Keratinocyte (primary cell): ENCODE results near the gene GPR137. TPM values are rescaled to one million over a fixed set of nuclear protein-coding genes. Genes with fewer than 3 reads are reported as not detected.

Experiments
- DNase-seq: peaks from one replicate; pipeline ENCODE4 v3.0.0-alpha.2; 2011; ENCODE audit warnings: low read depth, missing footprints, low spot score
- FAIRE-seq: peaks from 2 replicates; lab custom pipeline; 2011; peaks lifted over from hg19 to GRCh38; lab: Jason Lieb, UNC
- H2AFZ ChIP-seq: 2 replicates; pipeline ENCODE4 v1.6.0; 2012; ENCODE audit warnings: low read length, control low read depth, inconsistent platforms; ENCODE audit not compliant: control insufficient read depth
- H3K27ac ChIP-seq: 2 replicates; pipeline ENCODE4 v1.5.1; 2011; ENCODE audit warnings: low read length; ENCODE audit not compliant: control insufficient read depth, insufficient read depth
- H3K27me3 ChIP-seq: 3 replicates; pipeline ENCODE4 v1.6.0; 2011; ENCODE audit warnings: low read length; ENCODE audit not compliant: control insufficient read depth, insufficient read depth; ENCODE audit errors: extremely low read depth
- H3K36me3 ChIP-seq, 2 experiments: 2 replicates in 1 of 2; 3 replicates in 1 of 2; pipeline ENCODE4 v1.5.1; 2011; ENCODE audit warnings: low read length in 2 of 2, mild to moderate bottlenecking in 1 of 2; ENCODE audit not compliant: control insufficient read depth in 2 of 2, insufficient read depth in 2 of 2; ENCODE audit errors: extremely low read depth in 1 of 2
- H3K4me1 ChIP-seq: 3 replicates; pipeline ENCODE4 v1.5.1; 2011; ENCODE audit warnings: low read length; ENCODE audit not compliant: control insufficient read depth, insufficient read depth; ENCODE audit errors: extremely low read depth
- H3K4me2 ChIP-seq: 3 replicates; pipeline ENCODE4 v1.6.0; 2011; ENCODE audit warnings: low read depth, low read length; ENCODE audit not compliant: control insufficient read depth, insufficient read depth; ENCODE audit errors: extremely low read depth
- H3K4me3 ChIP-seq, 3 experiments: fragments of 200-600 bp in 1 of 3; sonication (generic) in 1 of 3; 2 replicates in 2 of 3; 3 replicates in 1 of 3; pipeline ENCODE4 v1.5.1; 2011 to 2016; ENCODE audit warnings: low read length in 3 of 3, mild to moderate bottlenecking in 3 of 3, control low read depth in 2 of 3, inconsistent platforms in 1 of 3, low read depth in 1 of 3, mixed read lengths in 1 of 3, mixed run types in 1 of 3, moderate library complexity in 1 of 3; ENCODE audit not compliant: control insufficient read depth in 2 of 3, insufficient read depth in 2 of 3; ENCODE audit errors: extremely low read depth in 1 of 3
- H3K79me2 ChIP-seq: 2 replicates; pipeline ENCODE4 v1.6.0; 2012; ENCODE audit warnings: low read length; ENCODE audit not compliant: control insufficient read depth, insufficient read depth
- H3K9ac ChIP-seq: 3 replicates; pipeline ENCODE4 v1.6.0; 2011; ENCODE audit warnings: low read length; ENCODE audit not compliant: control insufficient read depth, insufficient read depth; ENCODE audit errors: extremely low read depth
- H3K9me1 ChIP-seq: 3 replicates; pipeline ENCODE4 v1.6.0; 2011; ENCODE audit warnings: low read length; ENCODE audit not compliant: control insufficient read depth, insufficient read depth; ENCODE audit errors: extremely low read depth
- H3K9me3 ChIP-seq: 2 replicates; pipeline ENCODE4 v1.5.1; 2012; ENCODE audit warnings: low read depth, low read length; ENCODE audit not compliant: control insufficient read depth
- H4K20me1 ChIP-seq: 3 replicates; pipeline ENCODE4 v1.6.0; 2011; ENCODE audit warnings: low read length; ENCODE audit not compliant: control insufficient read depth, insufficient read depth; ENCODE audit errors: extremely low read depth
- CTCF ChIP-seq, 3 experiments: IDR thresholded peaks in 1 of 3; conservative IDR thresholded peaks in 1 of 3; optimal IDR thresholded peaks in 1 of 3; 2 replicates in 2 of 3; 3 replicates in 1 of 3; pipeline versions ENCODE3 to v1.5.1; 2011; ENCODE audit warnings: low read length in 3 of 3, mild to moderate bottlenecking in 3 of 3, moderate library complexity in 2 of 3, control low read depth in 1 of 3, inconsistent platforms in 1 of 3; ENCODE audit not compliant: insufficient read depth in 2 of 3; ENCODE audit errors: extremely low read depth in 1 of 3
- EZH2 ChIP-seq: IDR thresholded peaks from one replicate; pipeline ENCODE4 v1.6.1; 2012; ENCODE audit warnings: inconsistent platforms, mild to moderate bottlenecking, low read length, moderate library complexity
- dilution Hi-C: fragments of 300-500 bp; cut with MboI; formaldehyde crosslinking; loops from one replicate; pipeline ENCODE4 v1.7.0; 2020; ENCODE audit warnings: low sequenced_read_pairs; ENCODE audit not compliant: extremely low pct_ligation_motif_present
- polyA plus RNA-seq, 5 experiments: library from polyadenylated mRNA; depleted of rRNA in 3 of 5; stranded (reverse) in 3 of 5; stranded (forward) in 1 of 5; unstranded in 1 of 5; fragments of >200 nt; gene quantifications; 1 replicate in 1 of 5; 2 replicates in 3 of 5; 3 replicates in 1 of 5; pipeline versions ENCODE4 v1.2.1 to v1.2.3, GENCODE V29; 2011 to 2012; ENCODE audit warnings: missing spikeins in 2 of 5, low read depth in 1 of 5, low replicate concordance in 1 of 5
- small RNA-seq, 3 experiments: library from RNA; depleted of rRNA; stranded (forward); fragments of <200 nt; gene quantifications; one replicate each; pipeline ENCODE3, GENCODE V24; 2012; ENCODE audit warnings: low read depth in 3 of 3, low replicate concordance in 1 of 3; ENCODE audit not compliant: insufficient read length in 3 of 3

GPR137 gene
- polyA plus RNA-seq, 1 donor (not counting 4 experiments of a cell fraction or from before 2014, with no cell fraction given): 6.6 TPM

GRCh38 chr11:64338716-64339115 lies 53.1 kb downstream of the GPR137 start:
- dilution Hi-C loops: no loop called here
- no peaks in the 10 kb centered on the region for H3K9me1 ChIP-seq
- no peak overlapping the region for H3K9ac ChIP-seq
- no peak for FAIRE-seq
- no peak overlapping the region for H2AFZ ChIP-seq
- H3K27me3 ChIP-seq: no peaks in the 10 kb centered on the region
- no peak overlapping the region for H3K4me3 ChIP-seq
- H3K4me2 ChIP-seq: no peak overlapping the region
- TF ChIP-seq EZH2 (no peak), CTCF (optimal IDR thresholded peaks at IDR 0.05 in 1 of 3, IDR thresholded peaks at IDR 0.05 in 1 of 3, conservative IDR thresholded peaks at IDR 0.05 in 1 of 3; ENCODE audit: extremely low read depth in 1 of 3, insufficient read depth in 2 of 3, low read length in 3 of 3) (no peak)
- H3K36me3 ChIP-seq: no peaks in the 10 kb centered on the region
- no peak for DNase-seq
- no peaks in the 10 kb centered on the region for H3K79me2 ChIP-seq
- no peaks in the 10 kb centered on the region for H3K9me3 ChIP-seq
- H3K4me1 ChIP-seq: peaks cover 16% of the 10 kb centered on the region
- H4K20me1 ChIP-seq: no peaks in the 10 kb centered on the region
- H3K27ac ChIP-seq: no peak overlapping the region

Small RNAs within 50 kb of the gene (small RNA-seq; reads per million reads assigned to genes)
- 0 reads per million in 3 experiments for gene RF00019

Other genes starting within 250 kb of the GPR137 start
- gene FLRT1, start 249.9 kb upstream of the GPR137 start, polyA plus RNA-seq: not detected in 3 replicates
- gene MACROD1, start 119.7 kb upstream of the GPR137 start, polyA plus RNA-seq: 2.7 to 6.7 TPM (median 4.6 TPM) in 3 replicates
- 157 to 215 TPM (median 206 TPM) in 3 replicates for gene STIP1, start 99.7 kb upstream of the GPR137 start, polyA plus RNA-seq
- 0.26 to 1.9 TPM (median 0.98 TPM) in 3 replicates for gene FERMT3, start 79.1 kb upstream of the GPR137 start, polyA plus RNA-seq
- 15.5 to 20.3 TPM (median 18.3 TPM) in 3 replicates for gene TRPT1, start 59.7 kb upstream of the GPR137 start, polyA plus RNA-seq
- gene NUDT22, start 59.6 kb upstream of the GPR137 start, polyA plus RNA-seq: 22.6 to 55.6 TPM (median 31.1 TPM) in 3 replicates
- 10.1 to 24.7 TPM (median 12.2 TPM) in 3 replicates for gene DNAJC4, start 55.3 kb upstream of the GPR137 start, polyA plus RNA-seq
- 9.7 to 23.3 TPM (median 10.0 TPM) in 3 replicates for gene VEGFB, start 51.3 kb upstream of the GPR137 start, polyA plus RNA-seq
- gene FKBP2, start 44.8 kb upstream of the GPR137 start, polyA plus RNA-seq: 40.3 to 57.7 TPM (median 51.9 TPM) in 3 replicates
- gene PPP1R14B, start 38.9 kb upstream of the GPR137 start, polyA plus RNA-seq: 182 to 254 TPM (median 208 TPM) in 3 replicates
- 32.5 to 46.9 TPM (median 42.0 TPM) in 3 replicates for gene PLCB3, start 34.3 kb upstream of the GPR137 start, polyA plus RNA-seq
- 58.3 to 86.9 TPM (median 61.2 TPM) in 3 replicates for gene BAD, start 1.2 kb upstream of the GPR137 start, polyA plus RNA-seq
- not detected in 3 replicates for gene KCNK4, start 5.5 kb downstream of the GPR137 start, polyA plus RNA-seq
- gene CATSPERZ, start 14.5 kb downstream of the GPR137 start, polyA plus RNA-seq: 0.17 to 0.29 TPM (median 0.19 TPM) in 3 replicates
- 20.8 to 33.9 TPM (median 25.9 TPM) in 3 replicates for gene ESRRA, start 19.7 kb downstream of the GPR137 start, polyA plus RNA-seq
- gene TRMT112, start 31.7 kb downstream of the GPR137 start, polyA plus RNA-seq: 238 to 408 TPM (median 297 TPM) in 3 replicates
- gene PRDX5, start 32.3 kb downstream of the GPR137 start, polyA plus RNA-seq: 590 to 817 TPM (median 591 TPM) in 3 replicates
- gene CCDC88B, start 54.4 kb downstream of the GPR137 start, polyA plus RNA-seq: 2.9 to 5.3 TPM (median 3.7 TPM) in 3 replicates
- 46.5 to 62.7 TPM (median 52.4 TPM) in 3 replicates for gene RPS6KA4, start 73.3 kb downstream of the GPR137 start, polyA plus RNA-seq